HG03575 (cell line): ENCODE results near the gene IMPG2.
"Not testable (repeated sequence)": the region's sequence is repeated elsewhere in the genome, so short reads cannot be mapped to it uniquely, and the experiment has no call there.

ENCODE experiments used
- ATAC-seq: cut with Tn5 transposase; IDR thresholded peaks from one replicate; pipeline ENCODE4 v1.9.1; 2021; ENCODE audit not compliant: unreplicated experiment, insufficient number of reproducible peaks, low FRiP score; ENCODE audit errors: extremely low read depth

Gene IMPG2

DNA sequence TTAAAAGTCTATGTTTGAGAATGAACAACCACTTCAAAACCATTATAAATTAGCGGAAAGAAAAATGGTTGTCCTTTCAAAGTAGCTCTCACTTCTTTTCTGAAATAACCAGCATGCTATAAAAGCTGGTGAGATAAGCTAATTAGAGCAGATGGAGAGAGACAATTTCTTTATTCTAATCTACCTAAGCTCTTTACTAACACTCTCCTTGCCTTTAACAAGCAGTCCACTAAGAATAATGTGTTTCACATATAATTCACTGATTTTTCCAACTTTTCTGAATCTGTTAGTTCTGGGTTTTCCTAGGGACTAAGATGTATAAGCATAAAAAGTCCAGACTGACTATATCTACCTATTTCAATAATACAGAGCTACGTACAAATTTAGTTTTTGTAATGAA, at the start of gene IMPG2:
IMPG2 (minus strand) TSS at position 101 of the 400 bp plus-strand sequence. CDS start 203 bp downstream, outside the sequence.
- ATAC-seq: no peak

DNA sequence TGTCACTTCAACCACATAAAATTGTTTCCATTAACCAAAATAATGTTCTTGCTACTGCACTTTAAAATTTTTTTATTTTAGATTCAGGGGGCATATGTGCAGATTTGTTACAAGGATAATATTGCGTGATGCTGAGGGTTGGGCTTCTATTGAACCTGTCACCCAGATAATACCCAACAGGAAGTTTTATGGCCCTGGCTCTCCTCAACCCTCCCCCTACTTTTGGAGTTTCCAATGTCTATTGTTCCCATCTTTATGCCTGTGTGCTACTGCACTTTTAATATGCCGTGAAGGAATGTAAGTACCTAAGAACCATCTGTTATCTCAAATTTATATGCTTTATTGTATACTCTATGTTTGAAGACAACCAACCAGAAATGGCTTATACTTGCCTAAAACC, 42.0 kb upstream of the IMPG2 start:
- ATAC-seq: no peak

DNA sequence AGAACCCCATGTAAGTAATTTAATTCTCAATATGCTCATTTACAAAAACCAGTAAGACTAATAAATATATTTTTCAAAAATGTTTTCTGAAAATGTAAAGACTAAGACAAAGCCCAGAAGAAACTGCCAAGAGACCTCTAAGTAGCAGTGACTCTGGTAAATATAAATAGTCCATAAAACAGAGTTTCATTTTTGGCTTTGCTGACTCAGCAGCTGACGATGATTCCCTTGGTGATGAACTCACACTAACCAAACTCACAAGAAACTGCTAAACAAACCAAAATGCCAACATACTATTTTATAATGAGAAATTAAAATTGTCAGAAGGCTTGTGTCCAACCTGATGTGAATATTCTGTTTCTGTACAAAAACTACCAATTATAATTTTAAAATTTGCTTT, 31.5 kb upstream of the IMPG2 start:
- ATAC-seq: no peak

DNA sequence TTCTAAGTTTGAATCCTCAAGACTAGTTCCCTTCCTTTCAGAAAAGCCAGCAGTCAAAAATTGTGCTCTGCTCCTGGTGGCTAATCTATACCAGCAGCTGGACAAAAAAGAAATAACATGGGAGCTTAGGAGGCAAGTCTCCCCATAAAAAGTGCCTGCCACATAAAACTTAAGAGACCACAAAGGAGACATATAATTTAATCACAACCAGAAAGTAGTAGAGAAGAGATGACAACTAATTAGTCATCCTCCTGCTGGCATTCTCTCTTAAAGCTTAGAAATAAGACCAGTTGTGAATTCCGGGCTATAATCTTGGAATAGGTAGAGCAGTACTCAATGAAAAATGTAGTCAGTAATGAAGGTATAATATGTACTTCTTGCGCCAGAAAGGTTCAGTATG, 20.2 kb upstream of the IMPG2 start:
- no peak for ATAC-seq

DNA sequence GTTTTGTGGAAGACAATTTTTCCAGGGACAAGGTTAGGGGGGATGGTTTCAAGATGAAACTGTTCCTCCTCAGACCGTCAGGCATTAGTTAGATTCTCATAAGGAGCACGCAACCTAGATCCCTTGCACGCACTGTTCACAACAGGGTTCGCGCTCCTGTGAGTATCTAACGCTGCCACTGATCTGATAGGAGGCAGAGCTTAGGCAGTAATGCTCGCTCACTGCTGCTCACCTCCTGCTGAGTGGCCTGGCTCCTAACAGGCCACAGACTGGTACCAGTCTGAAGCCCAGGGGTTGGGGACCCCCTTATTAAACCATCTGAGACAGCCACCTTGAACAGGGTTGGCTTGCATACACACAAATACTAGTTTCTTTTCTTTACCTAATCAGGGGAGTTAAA, 13.5 kb upstream of the IMPG2 start:
- no peak for ATAC-seq

GRCh38 chr3:101329016-101329673, 8.8 kb upstream of the IMPG2 start:
- ATAC-seq: no peak

DNA sequence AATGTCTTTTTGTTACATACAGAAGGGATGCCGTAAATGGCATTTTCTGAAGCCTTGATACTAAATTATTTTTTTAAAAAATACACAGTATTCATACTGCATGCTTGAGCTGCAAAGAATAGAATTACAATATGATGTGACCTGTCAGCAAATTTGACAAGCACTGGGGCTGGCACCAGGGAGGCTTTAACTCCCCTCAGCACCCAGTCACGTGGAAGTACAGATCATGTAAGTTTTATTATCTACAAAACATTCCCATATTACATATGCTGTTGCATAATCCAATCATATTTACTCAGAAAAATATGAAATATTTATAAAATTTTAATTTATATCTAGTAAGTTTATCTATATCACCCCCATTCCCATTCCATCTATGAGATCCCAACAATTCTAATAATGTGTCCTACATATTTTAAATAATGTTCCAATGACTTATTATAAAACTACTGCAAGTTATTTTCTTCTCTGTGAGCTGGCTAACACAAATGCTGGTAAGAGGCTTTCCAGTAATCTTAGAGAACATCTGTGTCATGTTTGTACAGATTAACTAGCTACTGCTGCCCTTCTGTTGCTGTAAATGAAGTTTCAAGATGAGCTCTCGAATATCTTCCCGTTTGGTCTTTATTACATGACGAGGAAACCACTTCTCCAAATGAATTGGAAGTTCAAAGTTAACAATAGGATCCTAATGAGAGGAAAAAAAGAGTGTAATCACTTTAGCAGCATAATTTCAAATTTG, 5.2 kb upstream of the IMPG2 start:
- ATAC-seq: no peak

DNA sequence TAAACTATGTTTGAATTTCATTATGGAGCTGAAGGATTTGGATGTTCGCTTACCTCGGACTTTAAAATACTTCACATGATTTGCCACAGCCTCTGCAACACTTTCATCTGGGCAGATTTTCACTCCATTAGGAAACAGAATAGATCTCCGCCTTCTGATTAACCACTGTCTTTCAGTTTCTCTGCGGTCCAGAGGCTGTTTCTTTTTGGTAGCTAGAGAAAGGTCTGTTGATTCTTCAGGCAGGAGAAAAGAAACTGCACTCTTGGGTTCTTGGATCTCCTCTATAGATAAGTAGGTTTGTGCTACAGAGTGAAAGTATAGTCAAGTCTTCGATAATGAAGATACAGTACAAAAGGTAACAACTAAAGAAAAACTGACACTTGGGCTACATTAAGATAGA, 844 bp downstream of the IMPG2 start:
- ATAC-seq: no peak

- no peak for ATAC-seq
Measured at GRCh38 chr3:101312545-101312944, 7.8 kb downstream of the IMPG2 start.

DNA sequence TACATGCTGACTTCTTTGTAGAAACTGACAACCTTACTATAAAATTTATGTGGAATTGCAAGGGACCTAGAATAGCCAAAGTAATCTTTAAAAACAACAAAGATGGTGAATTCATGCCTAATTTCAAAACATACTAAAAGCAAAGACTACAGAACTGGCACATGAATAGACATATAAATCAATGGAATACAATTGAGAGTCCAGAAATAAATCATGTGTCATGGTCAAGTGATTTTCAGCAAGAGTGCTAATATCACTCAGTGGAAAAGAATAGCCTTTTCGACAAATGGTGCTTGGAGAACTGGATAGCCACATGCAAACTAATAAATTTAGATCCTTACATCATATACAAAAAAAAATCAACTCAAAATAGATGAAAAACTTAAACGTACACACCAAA, 8.7 kb downstream of the IMPG2 start:
- ATAC-seq: no peak

DNA sequence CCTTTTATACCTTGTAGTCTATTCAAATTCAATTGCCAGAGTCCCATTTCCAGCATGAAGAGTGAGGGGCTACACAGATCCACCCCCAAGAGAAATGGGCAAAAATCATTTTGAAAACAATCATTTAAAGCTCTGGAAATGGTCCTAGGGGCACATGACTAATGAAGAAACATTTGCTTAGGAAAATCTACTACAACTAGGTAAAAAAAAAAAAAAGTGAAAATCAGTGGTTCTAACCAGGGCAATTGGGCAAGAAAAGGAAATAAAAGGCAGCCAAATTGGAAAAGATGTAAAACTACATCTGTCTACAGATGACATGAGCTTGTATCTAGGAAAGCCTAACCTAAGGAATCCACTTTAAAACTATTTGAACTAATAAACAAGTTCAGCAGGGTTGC, 9.4 kb downstream of the IMPG2 start:
- no peak for ATAC-seq

- not testable (repeated sequence) for ATAC-seq
Measured at GRCh38 chr3:101308147-101308772, 12.1 kb downstream of the IMPG2 start.

DNA sequence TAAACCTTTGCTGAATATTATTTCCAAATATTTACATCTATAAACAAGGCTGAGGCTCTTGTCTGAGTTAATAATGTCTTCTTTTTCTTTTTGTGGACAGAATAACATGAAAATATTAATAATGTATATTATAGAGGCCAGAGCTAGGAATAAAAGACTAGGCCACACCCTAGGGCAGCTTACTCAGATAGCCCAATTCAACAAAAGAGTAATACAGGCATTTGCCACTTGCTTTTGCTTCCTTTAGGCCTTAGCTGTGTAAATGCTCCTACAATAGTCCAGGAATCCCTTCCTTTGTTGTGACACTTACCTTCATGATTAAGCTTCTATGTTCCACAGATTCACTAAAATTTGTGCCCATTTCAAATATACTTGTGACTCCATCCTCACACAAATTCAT, 16.5 kb downstream of the IMPG2 start:
- ATAC-seq: no peak

GRCh38 chr3:101303089-101303731, 17.2 kb downstream of the IMPG2 start:
- no peak for ATAC-seq

GRCh38 chr3:101300073-101300472, 20.3 kb downstream of the IMPG2 start:
- ATAC-seq: no peak

DNA sequence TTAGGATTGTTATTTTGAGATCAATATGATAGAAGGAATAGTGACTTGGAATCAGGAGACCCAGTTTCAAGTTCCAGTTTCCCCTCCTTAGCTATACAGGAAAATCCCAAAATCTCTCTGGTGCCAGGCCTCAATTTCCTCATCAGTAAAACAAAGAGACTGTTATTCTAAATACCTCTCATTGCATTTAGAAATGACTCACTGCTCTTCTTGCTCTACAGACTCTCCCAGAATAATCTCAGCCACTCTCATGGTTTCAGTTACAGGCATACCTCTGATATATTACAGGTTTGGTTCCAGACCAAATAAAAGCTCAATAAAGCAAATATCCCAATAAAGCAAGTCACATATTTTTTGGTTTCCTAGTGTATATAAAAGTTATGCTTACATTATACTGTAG, 28.3 kb downstream of the IMPG2 start:
- no peak for ATAC-seq

GRCh38 chr3:101288294-101288693, 32.1 kb downstream of the IMPG2 start:
- no peak for ATAC-seq

DNA sequence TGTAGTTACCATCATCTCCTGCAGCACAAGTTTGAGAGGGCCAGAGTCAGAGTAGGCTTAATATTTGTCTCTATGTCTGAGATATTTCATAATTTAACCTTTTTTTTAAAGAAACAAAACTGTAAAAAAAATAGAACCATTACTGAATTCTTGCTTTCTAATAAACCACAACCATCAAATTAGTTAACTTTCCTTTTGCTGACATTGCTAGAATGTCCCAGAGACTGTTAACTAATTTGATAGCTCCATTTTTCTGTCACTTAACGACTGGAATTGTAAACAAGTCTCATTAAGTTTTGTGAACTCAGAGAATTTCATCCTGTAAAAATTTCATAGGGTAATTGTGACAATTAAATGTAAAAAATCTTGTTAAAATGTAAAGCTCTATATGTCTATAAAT, 35.6 kb downstream of the IMPG2 start:
- no peak for ATAC-seq

DNA sequence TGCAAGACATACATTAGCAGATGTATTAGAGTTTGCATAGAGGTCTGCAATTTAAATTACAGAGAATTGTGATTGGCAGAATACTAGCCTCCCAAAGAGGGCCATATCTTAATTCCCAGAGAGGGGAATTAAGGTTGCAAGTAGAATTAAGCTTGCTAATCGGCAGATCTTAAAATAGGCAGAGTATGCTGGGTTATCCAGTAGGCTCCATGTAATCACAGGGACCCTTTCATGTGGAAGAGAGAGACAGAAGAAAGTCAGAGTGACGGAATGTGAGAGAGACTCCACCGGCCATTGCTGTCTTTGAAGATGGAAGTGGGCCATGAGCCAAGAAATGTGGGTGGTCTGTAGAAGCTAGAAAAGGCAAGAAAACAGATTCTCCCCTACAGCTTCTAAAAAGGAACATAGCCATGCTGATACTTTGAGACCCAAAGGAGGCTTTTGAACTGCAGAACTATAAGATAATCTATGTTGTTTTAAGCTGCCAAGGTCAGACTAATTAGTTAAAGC, 38.8 kb downstream of the IMPG2 start:
- no peak for ATAC-seq
